Mesenchymal stem cell (in vitro differentiated cells and primary cell): ENCODE measurements around the gene DAB1.

Experiments
- DNase-seq: peaks from one replicate; pipeline ENCODE4 v3.0.0-alpha.2; 2013
- H2AFZ ChIP-seq: one replicate; pipeline ENCODE4 v1.6.1; 2013; ENCODE audit warnings: low read depth, mild to moderate bottlenecking, control low read depth, inconsistent platforms, low read length, moderate library complexity
- H2AK5ac ChIP-seq: 2 replicates; pipeline ENCODE4 v1.6.1; 2013; ENCODE audit warnings: low read length, moderate library complexity, mild to moderate bottlenecking, inconsistent platforms; ENCODE audit not compliant: severe bottlenecking
- H2BK120ac ChIP-seq: one replicate; pipeline ENCODE4 v1.6.1; 2013; ENCODE audit warnings: low read depth, mild to moderate bottlenecking, inconsistent platforms, low read length, moderate library complexity
- H2BK12ac ChIP-seq, 2 experiments: one replicate each; pipeline ENCODE4 v1.6.1; 2013; ENCODE audit warnings: inconsistent platforms in 2 of 2, low read length in 2 of 2, mild to moderate bottlenecking in 2 of 2, moderate library complexity in 2 of 2, control low read depth in 1 of 2
- H2BK15ac ChIP-seq: one replicate; pipeline ENCODE4 v1.6.1; 2013; ENCODE audit warnings: mild to moderate bottlenecking, low read depth, inconsistent platforms; ENCODE audit not compliant: poor library complexity, severe bottlenecking
- H2BK5ac ChIP-seq: 2 replicates; pipeline ENCODE4 v1.6.1; 2013; ENCODE audit warnings: low read depth, mild to moderate bottlenecking, low read length, control low read depth, inconsistent platforms; ENCODE audit not compliant: poor library complexity, severe bottlenecking
- H3K14ac ChIP-seq, 2 experiments: one replicate each; pipeline ENCODE4 v1.6.1; 2013; ENCODE audit warnings: inconsistent platforms in 2 of 2, low read length in 2 of 2, control low read depth in 1 of 2, mild to moderate bottlenecking in 1 of 2, moderate library complexity in 1 of 2
- H3K18ac ChIP-seq, 2 experiments: one replicate each; pipeline ENCODE4 v1.6.1; 2013; ENCODE audit warnings: inconsistent platforms in 2 of 2, low read length in 2 of 2, control low read depth in 1 of 2, low read depth in 1 of 2, mild to moderate bottlenecking in 1 of 2
- H3K23ac ChIP-seq, 2 experiments: one replicate each; pipeline ENCODE4 v1.6.1; 2013; ENCODE audit warnings: inconsistent platforms in 2 of 2, low read length in 2 of 2, mild to moderate bottlenecking in 2 of 2, moderate library complexity in 2 of 2, control low read depth in 1 of 2
- H3K27ac ChIP-seq: 2 replicates; pipeline ENCODE4 v1.5.1; 2013; ENCODE audit warnings: mild to moderate bottlenecking, moderate library complexity, low read length, control low read depth, inconsistent platforms; ENCODE audit not compliant: poor library complexity, severe bottlenecking
- H3K27me3 ChIP-seq, 2 experiments: 2 replicates each; pipeline versions ENCODE4 v1.6.1 to v1.7.0; 2013; ENCODE audit warnings: low read length in 2 of 2, mild to moderate bottlenecking in 2 of 2, moderate library complexity in 2 of 2, control low read depth in 1 of 2, inconsistent platforms in 1 of 2; ENCODE audit not compliant: control insufficient read depth in 1 of 2, insufficient read depth in 1 of 2
- H3K36me3 ChIP-seq, 2 experiments: 2 replicates each; pipeline versions ENCODE4 v1.6.1 to v1.7.0; 2013; ENCODE audit warnings: low read length in 2 of 2, control low read depth in 1 of 2, inconsistent platforms in 1 of 2, low read depth in 1 of 2, mild to moderate bottlenecking in 1 of 2; ENCODE audit not compliant: insufficient read depth in 2 of 2, control insufficient read depth in 1 of 2
- H3K4ac ChIP-seq, 2 experiments: one replicate each; pipeline ENCODE4 v1.6.1; 2013; ENCODE audit warnings: inconsistent platforms in 2 of 2, low read length in 2 of 2, mild to moderate bottlenecking in 2 of 2, moderate library complexity in 2 of 2, control low read depth in 1 of 2, low read depth in 1 of 2
- H3K4me1 ChIP-seq: 2 replicates; pipeline ENCODE4 v1.6.1; 2013; ENCODE audit warnings: low read depth, low read length, control low read depth; ENCODE audit not compliant: control insufficient read depth, insufficient read depth
- H3K4me2 ChIP-seq: 2 replicates; pipeline ENCODE4 v1.6.1; 2013; ENCODE audit warnings: low read length, mild to moderate bottlenecking, inconsistent platforms; ENCODE audit not compliant: poor library complexity, severe bottlenecking
- H3K4me3 ChIP-seq, 2 experiments: 2 replicates each; pipeline versions ENCODE4 v1.5.1 to v1.7.0; 2013; ENCODE audit warnings: low read length in 2 of 2, mild to moderate bottlenecking in 2 of 2, control low read depth in 1 of 2, low read depth in 1 of 2; ENCODE audit not compliant: insufficient read depth in 1 of 2
- H3K79me1 ChIP-seq: replicated peaks from 2 replicates; pipeline ENCODE4 v1.6.1; 2013; ENCODE audit warnings: mild to moderate bottlenecking, control low read depth, low read length, inconsistent platforms; ENCODE audit not compliant: poor library complexity, severe bottlenecking
- H3K9ac ChIP-seq: 2 replicates; pipeline ENCODE4 v1.7.0; 2013; ENCODE audit warnings: mild to moderate bottlenecking, low read length, moderate library complexity
- H3K9me3 ChIP-seq: 2 replicates; pipeline ENCODE4 v1.7.0; 2013; ENCODE audit warnings: mild to moderate bottlenecking, low read length; ENCODE audit not compliant: control insufficient read depth
- H4K8ac ChIP-seq: one replicate; pipeline ENCODE4 v1.6.1; 2013; ENCODE audit warnings: inconsistent platforms, mild to moderate bottlenecking, low read length, moderate library complexity
- H4K91ac ChIP-seq: one replicate; pipeline ENCODE4 v1.6.1; 2013; ENCODE audit warnings: mild to moderate bottlenecking, low read length, inconsistent platforms
- WGBS: methylation state at CpG from one replicate; pipeline ENCODE4 v1.1.7; 2013; ENCODE audit warnings: mixed read lengths; 5-methylcytosine and 5-hydroxymethylcytosine counted together

The DAB1 gene

DNA sequence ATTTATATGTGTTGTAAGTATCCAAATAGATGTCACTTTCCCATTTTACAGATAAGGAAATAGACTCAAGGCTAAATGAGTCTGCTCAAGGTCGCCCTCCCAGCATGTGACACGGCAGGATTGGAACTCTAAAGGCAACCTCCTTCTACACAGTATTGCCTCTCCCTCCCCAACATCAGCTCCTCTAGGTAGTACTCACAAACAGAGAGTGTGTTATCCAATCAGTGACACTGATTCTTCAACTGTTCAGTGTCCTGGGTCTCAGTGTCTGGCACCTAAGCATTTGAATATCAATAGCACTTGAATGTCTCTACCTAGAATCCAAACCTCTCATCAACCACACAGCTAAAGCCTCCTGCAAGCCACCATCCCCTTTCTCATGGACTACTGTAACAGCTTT is 87.1 kb downstream of the DAB1 start:
- H2AFZ ChIP-seq, result no peak overlapping the region
- no peak for DNase-seq

DNA sequence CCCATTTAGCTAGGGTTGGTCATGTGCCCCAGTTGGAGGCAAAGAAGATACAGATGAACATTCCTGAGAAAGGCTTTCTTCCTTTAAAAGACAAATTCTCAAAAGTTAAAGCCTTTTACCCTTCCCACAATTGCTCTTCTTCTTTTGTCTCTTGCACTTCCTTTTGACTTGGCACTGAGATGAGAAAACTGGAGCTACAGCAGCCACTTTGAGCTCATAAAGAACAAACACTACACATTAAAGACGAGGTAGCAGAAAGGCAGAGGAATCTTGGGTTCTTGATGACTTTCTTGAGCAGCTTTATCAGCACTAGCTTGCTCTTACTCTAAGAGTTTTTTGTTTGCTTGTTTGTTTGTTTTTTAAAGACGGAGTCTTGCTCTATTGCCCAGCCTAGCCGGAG is 92.2 kb downstream of the DAB1 start:
- no peak overlapping the region for H2BK5ac ChIP-seq
- H3K9ac ChIP-seq, result no peak overlapping the region
- H4K8ac ChIP-seq, result no peak overlapping the region
- 62% methylated on average over 3 of the region's 3 CpGs for WGBS
- H3K9me3 ChIP-seq, result peaks cover 3% of the 10 kb centered on the region
- DNase-seq, result no peak
- no peak overlapping the region for H3K4me2 ChIP-seq
- H3K23ac ChIP-seq, result no peak overlapping the region
- H3K36me3 ChIP-seq, result no peaks in the 10 kb centered on the region
- H4K91ac ChIP-seq, result no peak overlapping the region
- H3K18ac ChIP-seq, result no peak overlapping the region
- no peak overlapping the region for H3K4me3 ChIP-seq
- no peak overlapping the region for H2BK12ac ChIP-seq
- no peak overlapping the region for H2AK5ac ChIP-seq
- no peaks in the 10 kb centered on the region for H3K4me1 ChIP-seq
- no peaks in the 10 kb centered on the region for H3K27me3 ChIP-seq
- H2BK120ac ChIP-seq, result no peak overlapping the region
- no peak overlapping the region for H2AFZ ChIP-seq
- no peak overlapping the region for H2BK15ac ChIP-seq
- no peak overlapping the region for H3K4ac ChIP-seq
- H3K27ac ChIP-seq, result no peak overlapping the region
- no peak overlapping the region for H3K14ac ChIP-seq
- H3K79me1 ChIP-seq, result no peaks in the 10 kb centered on the region

More for the DNA sequence above, 87.1 kb downstream of the DAB1 start:
- peaks cover under 1% of the 10 kb centered on the region for H3K9me3 ChIP-seq
- H3K4me3 ChIP-seq, result no peak overlapping the region
- H3K79me1 ChIP-seq, result no peaks in the 10 kb centered on the region
- no peak overlapping the region for H3K27ac ChIP-seq
- no peak overlapping the region for H3K9ac ChIP-seq
- 12% methylated on average over 2 of the region's 2 CpGs for WGBS
- H2BK5ac ChIP-seq, result no peak overlapping the region
- H2BK15ac ChIP-seq, result no peak overlapping the region
- H4K91ac ChIP-seq, result no peak overlapping the region
- no peak overlapping the region for H4K8ac ChIP-seq
- no peak overlapping the region for H3K18ac ChIP-seq
- H3K4ac ChIP-seq, result no peak overlapping the region
- no peak overlapping the region for H3K4me2 ChIP-seq
- no peaks in the 10 kb centered on the region for H3K27me3 ChIP-seq
- no peak overlapping the region for H2AK5ac ChIP-seq
- H2BK12ac ChIP-seq, result no peak overlapping the region
- no peak overlapping the region for H3K14ac ChIP-seq
- H3K36me3 ChIP-seq, result no peaks in the 10 kb centered on the region
- H3K23ac ChIP-seq, result no peak overlapping the region
- no peak overlapping the region for H2BK120ac ChIP-seq
- H3K4me1 ChIP-seq, result no peaks in the 10 kb centered on the region

DNA sequence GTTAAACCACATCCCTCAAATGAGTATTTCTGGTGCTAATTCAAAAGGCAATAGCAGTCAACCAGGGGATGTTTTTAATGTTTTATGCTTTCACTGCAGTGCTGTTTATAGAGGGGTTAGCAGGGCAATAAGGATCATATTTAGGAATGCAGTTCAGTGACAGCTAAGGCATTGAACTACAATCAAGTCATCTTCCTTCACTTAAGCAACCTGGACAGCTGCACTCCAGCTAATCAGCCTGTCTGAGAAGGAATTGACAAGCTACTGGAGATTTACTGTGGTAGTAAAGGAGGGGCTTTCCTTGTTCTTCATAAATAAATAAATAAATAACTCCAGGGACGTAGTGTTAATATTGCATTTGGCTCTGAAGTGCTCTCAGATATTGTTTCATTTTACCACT is 93.9 kb downstream of the DAB1 start:
- no peak overlapping the region for H2BK15ac ChIP-seq
- no peak overlapping the region for H3K27ac ChIP-seq
- H3K27me3 ChIP-seq, result peaks cover 0 to 3% of the 10 kb centered on the region in 2 experiments
- H3K4me3 ChIP-seq, result no peak overlapping the region
- H4K91ac ChIP-seq, result no peak overlapping the region
- peaks cover 3% of the 10 kb centered on the region for H3K9me3 ChIP-seq
- H3K14ac ChIP-seq, result no peak overlapping the region
- no peak overlapping the region for H3K4me2 ChIP-seq
- H2AFZ ChIP-seq, result no peak overlapping the region
- 58% methylated on average over 1 of the region's 1 CpG for WGBS
- H2BK5ac ChIP-seq, result no peak overlapping the region
- no peak overlapping the region for H3K9ac ChIP-seq
- no peak overlapping the region for H3K4ac ChIP-seq
- H2AK5ac ChIP-seq, result no peak overlapping the region
- H3K36me3 ChIP-seq, result no peaks in the 10 kb centered on the region
- no peak for DNase-seq
- no peak overlapping the region for H2BK12ac ChIP-seq
- no peak overlapping the region for H4K8ac ChIP-seq
- H3K79me1 ChIP-seq, result no peaks in the 10 kb centered on the region
- no peak overlapping the region for H2BK120ac ChIP-seq
- H3K23ac ChIP-seq, result no peak overlapping the region
- no peak overlapping the region for H3K18ac ChIP-seq
- no peaks in the 10 kb centered on the region for H3K4me1 ChIP-seq

DNA sequence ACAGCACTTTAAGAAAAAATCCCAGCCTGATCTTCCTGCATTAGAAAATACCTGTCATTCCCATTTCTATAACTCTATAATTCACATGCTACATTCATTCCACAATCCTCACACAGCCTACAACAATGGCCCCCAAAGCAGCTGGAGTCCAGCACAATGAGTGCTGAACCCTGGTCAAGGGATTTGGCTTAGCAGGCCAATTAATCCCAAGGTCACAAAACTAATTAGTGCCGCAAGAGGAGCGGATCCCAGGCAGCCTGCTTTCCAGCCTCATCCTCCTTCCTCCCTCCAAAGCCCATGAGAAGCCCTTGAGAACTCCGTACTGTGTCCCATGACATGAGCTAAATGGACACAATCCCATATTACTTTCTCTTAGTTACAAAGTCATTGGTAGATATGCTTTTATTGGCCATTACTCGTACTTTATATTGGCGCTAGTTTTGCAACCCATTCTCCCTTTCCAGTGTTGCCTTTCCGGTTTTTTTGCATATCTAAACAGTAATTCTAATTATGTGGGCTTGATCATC is 94.8 kb downstream of the DAB1 start:
- H2AK5ac ChIP-seq, result no peak overlapping the region
- no peak overlapping the region for H3K4ac ChIP-seq
- no peak overlapping the region for H3K4me3 ChIP-seq
- peaks cover 3% of the 10 kb centered on the region for H3K9me3 ChIP-seq
- H2AFZ ChIP-seq, result no peak overlapping the region
- H4K8ac ChIP-seq, result no peak overlapping the region
- no peak overlapping the region for H2BK5ac ChIP-seq
- no peak overlapping the region for H2BK12ac ChIP-seq
- no peaks in the 10 kb centered on the region for H3K4me1 ChIP-seq
- no peak for DNase-seq
- H3K79me1 ChIP-seq, result no peaks in the 10 kb centered on the region
- H3K36me3 ChIP-seq, result no peaks in the 10 kb centered on the region
- H3K14ac ChIP-seq, result no peak overlapping the region
- H3K27ac ChIP-seq, result no peak overlapping the region
- no peak overlapping the region for H2BK15ac ChIP-seq
- no peak overlapping the region for H3K18ac ChIP-seq
- no peak overlapping the region for H3K9ac ChIP-seq
- H3K23ac ChIP-seq, result no peak overlapping the region
- H2BK120ac ChIP-seq, result no peak overlapping the region
- 88% methylated on average over 3 of the region's 6 CpGs for WGBS
- H3K4me2 ChIP-seq, result no peak overlapping the region
- no peak overlapping the region for H4K91ac ChIP-seq
- peaks cover 0 to 7% of the 10 kb centered on the region in 2 experiments for H3K27me3 ChIP-seq
